RWPE2 (cell line): ENCODE results near the gene POMT1.

Experiments used
- ATAC-seq: fragments of 200-7000 bp; cut with Tn5 transposase; 3 replicates; pipeline ENCODE4 v1.9.1; 2021; ENCODE audit warnings: low read depth
- DNase-seq: peaks from one replicate; pipeline ENCODE4 v3.0.0-alpha.2; 2020; ENCODE audit warnings: low spot score
- H3K27ac ChIP-seq: fragments of 450-650 bp; 2 replicates; pipeline ENCODE4 v1.5.1; 2017; ENCODE audit warnings: mild to moderate bottlenecking; ENCODE audit not compliant: poor library complexity, severe bottlenecking
- H3K27me3 ChIP-seq: fragments of 250-450 bp; sonication (Bioruptor Pico); 2 replicates; pipeline ENCODE4 v1.5.1; 2021; ENCODE audit warnings: mild to moderate bottlenecking, moderate library complexity; ENCODE audit not compliant: insufficient read depth, poor library complexity, severe bottlenecking
- H3K36me3 ChIP-seq: fragments of 250-450 bp; sonication (Bioruptor Pico); 2 replicates; pipeline ENCODE4 v1.5.1; 2020; ENCODE audit warnings: low read depth, mild to moderate bottlenecking, moderate library complexity
- H3K4me1 ChIP-seq: fragments of 250-450 bp; sonication (Bioruptor Pico); 2 replicates; pipeline ENCODE4 v1.5.1; 2021; ENCODE audit warnings: mild to moderate bottlenecking, moderate library complexity; ENCODE audit not compliant: insufficient read depth, poor library complexity, severe bottlenecking
- H3K4me3 ChIP-seq: fragments of 250-450 bp; sonication (Bioruptor Pico); 2 replicates; pipeline ENCODE4 v1.5.1; 2021; ENCODE audit warnings: mild to moderate bottlenecking, moderate library complexity; ENCODE audit not compliant: severe bottlenecking
- H3K9me3 ChIP-seq: fragments of 250-450 bp; sonication (Bioruptor Pico); 2 replicates; pipeline ENCODE4 v1.5.1; 2021; ENCODE audit warnings: mild to moderate bottlenecking, moderate library complexity; ENCODE audit not compliant: severe bottlenecking
- TF ChIP-seq, protein P1 (sequence below): fragments of 450-650 bp; IDR thresholded peaks from one replicate; pipeline ENCODE4 v1.5.1; 2017; ENCODE audit warnings: mild to moderate bottlenecking, moderate library complexity; ENCODE audit not compliant: poor library complexity, severe bottlenecking

The POMT1 gene

DNA sequence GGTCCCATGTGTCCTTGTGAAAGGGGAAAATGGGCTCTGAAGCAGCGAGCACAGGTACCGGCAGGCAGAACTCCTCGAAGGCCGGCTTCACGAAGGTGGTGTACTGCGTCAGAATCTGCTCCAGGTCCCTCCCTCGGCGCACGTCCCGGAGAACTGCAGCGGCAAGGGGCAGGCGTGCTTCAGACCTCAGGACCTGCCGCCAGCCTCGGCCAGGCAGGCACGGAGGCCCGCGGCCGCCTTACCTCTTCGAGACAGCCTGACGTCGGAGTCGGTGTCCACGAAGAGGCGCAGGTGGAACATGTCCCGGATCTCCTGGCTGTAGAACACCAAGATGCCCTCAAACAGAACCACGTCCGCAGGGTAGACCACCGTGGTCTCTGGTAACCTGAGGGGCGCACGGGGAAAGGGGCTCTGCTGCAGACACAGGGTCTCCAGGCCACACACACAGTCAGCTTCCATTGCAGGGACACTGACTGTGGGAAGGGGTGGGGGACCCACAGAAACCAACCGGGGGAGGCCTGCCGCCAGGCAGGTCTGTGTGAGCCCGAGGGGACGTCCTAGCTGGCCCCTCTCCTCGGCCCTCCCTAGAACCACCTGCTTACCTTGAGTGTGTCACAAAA lies 26.3 kb downstream of the POMT1 start:
- Histone ChIP-seq H3K27me3 (no peaks in the 10 kb centered on the region), H3K27ac (no peak overlapping the region), H3K9me3 (no peaks in the 10 kb centered on the region), H3K4me3 (no peak overlapping the region), H3K36me3 (peaks cover 42% of the 10 kb centered on the region), H3K4me1 (no peaks in the 10 kb centered on the region)
- ATAC-seq (no peak), DNase-seq (no peak)
- TF ChIP-seq, protein P1, sequence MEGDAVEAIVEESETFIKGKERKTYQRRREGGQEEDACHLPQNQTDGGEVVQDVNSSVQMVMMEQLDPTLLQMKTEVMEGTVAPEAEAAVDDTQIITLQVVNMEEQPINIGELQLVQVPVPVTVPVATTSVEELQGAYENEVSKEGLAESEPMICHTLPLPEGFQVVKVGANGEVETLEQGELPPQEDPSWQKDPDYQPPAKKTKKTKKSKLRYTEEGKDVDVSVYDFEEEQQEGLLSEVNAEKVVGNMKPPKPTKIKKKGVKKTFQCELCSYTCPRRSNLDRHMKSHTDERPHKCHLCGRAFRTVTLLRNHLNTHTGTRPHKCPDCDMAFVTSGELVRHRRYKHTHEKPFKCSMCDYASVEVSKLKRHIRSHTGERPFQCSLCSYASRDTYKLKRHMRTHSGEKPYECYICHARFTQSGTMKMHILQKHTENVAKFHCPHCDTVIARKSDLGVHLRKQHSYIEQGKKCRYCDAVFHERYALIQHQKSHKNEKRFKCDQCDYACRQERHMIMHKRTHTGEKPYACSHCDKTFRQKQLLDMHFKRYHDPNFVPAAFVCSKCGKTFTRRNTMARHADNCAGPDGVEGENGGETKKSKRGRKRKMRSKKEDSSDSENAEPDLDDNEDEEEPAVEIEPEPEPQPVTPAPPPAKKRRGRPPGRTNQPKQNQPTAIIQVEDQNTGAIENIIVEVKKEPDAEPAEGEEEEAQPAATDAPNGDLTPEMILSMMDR = no peak

DNA sequence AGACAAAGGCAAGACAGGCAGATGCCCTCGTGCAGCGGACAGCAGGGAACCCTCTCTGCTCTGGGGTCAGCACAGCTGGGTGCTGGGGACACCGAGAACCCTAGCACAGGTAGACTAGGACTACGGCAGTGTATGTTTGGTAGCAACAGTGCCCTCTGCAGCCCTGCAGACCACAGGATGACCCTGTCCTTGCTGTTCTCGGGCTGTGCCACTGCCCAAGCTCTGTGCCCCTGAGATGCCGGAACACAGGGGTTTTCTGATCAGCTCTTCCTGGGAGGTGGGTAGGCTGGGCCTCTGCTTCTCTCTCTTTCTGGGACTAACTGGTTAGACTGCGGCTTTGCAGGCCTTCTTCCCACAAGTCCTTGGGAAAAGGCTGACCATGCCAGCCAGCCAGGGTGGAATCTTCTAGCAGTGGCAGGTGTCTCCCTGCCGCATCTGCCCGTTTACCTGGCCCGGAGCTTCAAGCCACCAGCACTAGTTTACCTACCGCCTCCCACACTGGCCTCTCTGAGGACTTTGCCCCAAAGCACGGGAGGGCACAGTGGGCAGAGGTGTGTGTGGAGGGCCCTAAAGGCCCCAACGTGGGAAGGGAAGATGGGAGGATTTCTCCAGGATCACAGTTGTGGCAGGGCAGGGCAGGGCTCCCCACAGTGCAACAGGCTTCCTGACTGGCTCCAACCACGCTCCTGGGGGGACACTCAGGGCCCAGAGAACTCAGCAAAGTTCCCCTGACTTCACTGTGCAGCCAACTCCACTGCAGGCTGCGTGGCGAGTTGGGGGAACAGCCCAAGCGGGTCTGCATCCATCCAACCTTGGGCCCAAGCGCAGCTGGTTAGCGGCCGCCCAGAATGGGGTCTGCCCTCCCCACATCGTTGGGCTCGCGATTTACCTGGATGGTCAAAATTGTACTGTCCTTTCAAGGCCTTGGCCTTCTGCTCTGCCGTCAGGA lies 27.2 kb downstream of the POMT1 start:
- TF ChIP-seq, protein P1 = no peak
- Histone ChIP-seq H3K36me3 (peaks cover 33% of the 10 kb centered on the region), H3K27ac (no peak overlapping the region), H3K9me3 (no peaks in the 10 kb centered on the region), H3K4me3 (peak overlapping the region; percentile 86), H3K4me1 (no peaks in the 10 kb centered on the region), H3K27me3 (no peaks in the 10 kb centered on the region)
- ATAC-seq = no peak
- DNase-seq = no peak

DNA sequence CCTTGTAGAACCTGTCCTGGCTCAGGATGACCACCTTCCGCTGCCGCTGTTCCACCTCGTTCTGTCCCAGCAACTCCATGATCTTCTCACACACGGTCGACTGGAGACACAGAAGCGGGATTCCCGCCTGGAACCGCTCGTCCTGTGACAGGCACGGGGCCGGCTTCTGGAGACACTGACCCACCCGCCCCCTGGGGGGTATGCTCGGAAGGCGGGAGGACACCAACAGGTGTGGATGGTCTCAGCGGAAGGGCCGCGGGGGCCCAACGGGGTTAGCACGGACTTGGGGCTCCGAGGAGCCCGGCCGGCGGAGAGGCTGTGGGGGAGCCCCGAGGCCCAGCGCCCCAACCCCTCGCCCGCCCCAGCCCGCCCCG lies 27.8 kb downstream of the POMT1 start:
- Histone ChIP-seq H3K27ac (no peak overlapping the region), H3K9me3 (no peaks in the 10 kb centered on the region), H3K4me3 (peak overlapping the region; percentile 86), H3K27me3 (no peaks in the 10 kb centered on the region), H3K36me3 (peaks cover 30% of the 10 kb centered on the region), H3K4me1 (no peaks in the 10 kb centered on the region)
- ATAC-seq (peak; percentile 61), DNase-seq (no peak)
- TF ChIP-seq, protein P1 = peak; percentile 13

GRCh38 chr9:131530920-131531832 lies 28.5 kb downstream of the POMT1 start, which contains the start of gene UCK1:
UCK1 (minus strand) TSS chr9:131531263; CDS start chr9:131531174, 89 bp downstream.
- no peaks in the 10 kb centered on the region for H3K9me3 ChIP-seq
- no peak within 1 kb of the TSS for H3K27ac ChIP-seq
- no peaks in the 10 kb centered on the region for H3K27me3 ChIP-seq
- no peak for DNase-seq
- no peaks in the 10 kb centered on the region for H3K4me1 ChIP-seq
- TF ChIP-seq, protein P1 = peak; percentile 8
- peak; percentile 89 for ATAC-seq
- peak within 1 kb of the TSS; percentile 86 for H3K4me3 ChIP-seq
- peaks cover 25% of the 10 kb centered on the region for H3K36me3 ChIP-seq
